ENCODE results near the gene SDC3. TPM values are rescaled to one million over a fixed set of nuclear protein-coding genes. Genes with fewer than 3 reads are reported as not detected.
A peak's percentile ranks its signal among the peaks of the same experiment; 100 is the strongest.

Gene SDC3
- total and polyA plus RNA-seq, 2 of the 8 experiments (the other 6 are each of a cell fraction or from before 2014, with no cell fraction given), result 7.0 to 27.0 TPM

- H4K91ac ChIP-seq (replicated peaks; ENCODE audit: insufficient read length, low read length), result no peak overlapping the region
- H3K18ac ChIP-seq (ENCODE audit: extremely low read depth, low read length), result no peak overlapping the region
- H3K79me2 ChIP-seq (ENCODE audit: control insufficient read depth in 1 of 2, insufficient read depth in 2 of 2, low read length in 2 of 2), result peaks cover 0 to 8% of the 10 kb centered on the region in 2 experiments; a peak in 1 of 4 replicates
- no peak overlapping the region for H3K14ac ChIP-seq (ENCODE audit: insufficient read length)
- no peak overlapping the region for H2BK12ac ChIP-seq (ENCODE audit: low read depth, low read length)
- 88% methylated on average over 8 of the region's 8 CpGs; no CpG with 5 or more reads in 1 of the 2 experiments for WGBS, 2 experiments (ENCODE audit: extremely low coverage in 1 of 2, insufficient coverage in 1 of 2, insufficient read length in 1 of 2, insufficient replicate concordance in 2 of 2, low coverage in 1 of 2, low lambda C conversion rate in 2 of 2, missing lambda C conversion rate in 1 of 2)
- H3K36me3 ChIP-seq (ENCODE audit: control insufficient read depth in 2 of 4, insufficient read depth in 4 of 4, low read length in 3 of 4), result no peaks in the 10 kb centered on the region
- peaks cover 13 to 20% of the 10 kb centered on the region in 2 experiments for H4K20me1 ChIP-seq (replicated peaks in 1 of 2; ENCODE audit: control insufficient read depth in 1 of 2, insufficient read depth in 2 of 2, low read length in 2 of 2)
- H4K8ac ChIP-seq (ENCODE audit: extremely low read depth, insufficient read depth, low read length), result no peak overlapping the region
- no peak overlapping the region for H3K56ac ChIP-seq (replicated peaks; ENCODE audit: insufficient read length, low read depth, low read length)
- no peak overlapping the region for H2AK5ac ChIP-seq (ENCODE audit: low read depth, low read length)
- no peak overlapping the region for H4K5ac ChIP-seq (ENCODE audit: insufficient read length, low read depth, low read length)
- H3K79me1 ChIP-seq (ENCODE audit: low read depth, low read length), result peaks cover 7% of the 10 kb centered on the region
- no peak overlapping the region for H2BK120ac ChIP-seq (replicated peaks; ENCODE audit: low read depth, low read length)
- no peak overlapping the region for H3K9ac ChIP-seq (replicated peaks in 1 of 4; ENCODE audit: extremely low read depth in 1 of 4, low read depth in 3 of 4, low read length in 3 of 4)
- H3K4ac ChIP-seq (replicated peaks; ENCODE audit: insufficient read length, low read depth, low read length), result no peak overlapping the region
- H3K23ac ChIP-seq (ENCODE audit: insufficient read length), result no peak overlapping the region
- H2BK5ac ChIP-seq (ENCODE audit: low read depth, low read length), result peak overlapping the region; percentile 18; the same call in 1 of the 2 replicates
- 0 out of 2 replicates have a peak overlapping the region, but pooled peaks have one; percentile 10 for H3K27ac ChIP-seq (ENCODE audit: low read depth, low read length)
- H2AFZ ChIP-seq (ENCODE audit: low read length), result no peak overlapping the region
- H3K4me1 ChIP-seq (replicated peaks in 1 of 4; ENCODE audit: control insufficient read depth in 3 of 4, insufficient read depth in 4 of 4, low read length in 3 of 4), result peaks cover 7 to 30% (median 16%) of the 10 kb centered on the region in 4 experiments
- peaks cover 7% of the 10 kb centered on the region; the same call in 1 of the 2 replicates for H3K23me2 ChIP-seq (ENCODE audit: low read depth, low read length)
- no peak overlapping the region for H3K4me3 ChIP-seq (ENCODE audit: extremely low read depth in 1 of 4, insufficient read depth in 2 of 4, low read depth in 3 of 4, low read length in 4 of 4)
- peaks cover 0 to 16% (median 10%) of the 10 kb centered on the region in 4 experiments; a peak in 4 of 7 replicates for H3K27me3 ChIP-seq (replicated peaks in 1 of 4; ENCODE audit: control insufficient read depth in 3 of 4, extremely low read depth in 1 of 4, insufficient read depth in 3 of 4, low read length in 3 of 4)
- FAIRE-seq (no peak), DNase-seq (ENCODE audit: low read depth in 1 of 2, low spot score in 2 of 2) (no peak)
- CTCF ChIA-PET (ENCODE audit: partially characterized antibody), result interaction anchor here (0.8 to 13.1 kb wide), 15 partner anchors 16 to 184 kb away, joined by 3 to 164 read pairs (median 4); no protein-coding TSS in a partner anchor
- peak overlapping the region; percentile 74; the same call in 1 of the 2 replicates for H2BK15ac ChIP-seq (ENCODE audit: low read length)
- POLR2A ChIA-PET (ENCODE audit: partially characterized antibody), result interaction anchor here (0.7 to 4.4 kb wide), 6 partner anchors 12 to 161 kb away, joined by 3 to 30 read pairs (median 4); no protein-coding TSS in a partner anchor
- H2BK20ac ChIP-seq (ENCODE audit: low read length), result no peak overlapping the region
- no peaks in the 10 kb centered on the region for H3K9me3 ChIP-seq (ENCODE audit: insufficient read depth in 2 of 2, low read depth in 1 of 2, low read length in 1 of 2)
- TF ChIP-seq KDM1A (IDR thresholded peaks at IDR 0.05; ENCODE audit: borderline replicate concordance, low read length), result peak; percentile 89
- no peak for TF ChIP-seq BCL11A (IDR thresholded peaks at IDR 0.05; ENCODE audit: low read depth in 2 of 2, low read length in 2 of 2)
- TF ChIP-seq BACH1 (IDR thresholded peaks at IDR 0.05; ENCODE audit: low read length), result no peak
- TF ChIP-seq ZNF274 (IDR thresholded peaks at IDR 0.05; ENCODE audit: borderline replicate concordance, extremely low read depth, low read length), result no peak
- no peak for TF ChIP-seq TBP (IDR thresholded peaks at IDR 0.05; ENCODE audit: low read depth, low read length)
- no peak overlapping the region for H3K4me2 ChIP-seq (ENCODE audit: insufficient read depth in 1 of 2, low read depth in 2 of 2, low read length in 2 of 2)
These were observed 5.1 kb downstream of the SDC3 start for GRCh38 chr1:30903343-30904034.
